HG03439 (cell line): ENCODE results near the gene DNAJB8.

Experiments used
- ATAC-seq: cut with Tn5 transposase; IDR thresholded peaks from one replicate; pipeline ENCODE4 v1.9.1; 2021; ENCODE audit warnings: mild to moderate bottlenecking, moderate library complexity; ENCODE audit not compliant: unreplicated experiment

DNAJB8 gene

GRCh38 chr3:128466840-128467541 is at the start of gene DNAJB8:
Gene DNAJB8, minus strand, starts transcription at chr3:128466890. Its CDS starts 3,645 bp downstream, at chr3:128463245.
- ATAC-seq: no peak

- no peak for ATAC-seq
Measured at GRCh38 chr3:128515967-128516366, 49.3 kb upstream of the DNAJB8 start.

DNA sequence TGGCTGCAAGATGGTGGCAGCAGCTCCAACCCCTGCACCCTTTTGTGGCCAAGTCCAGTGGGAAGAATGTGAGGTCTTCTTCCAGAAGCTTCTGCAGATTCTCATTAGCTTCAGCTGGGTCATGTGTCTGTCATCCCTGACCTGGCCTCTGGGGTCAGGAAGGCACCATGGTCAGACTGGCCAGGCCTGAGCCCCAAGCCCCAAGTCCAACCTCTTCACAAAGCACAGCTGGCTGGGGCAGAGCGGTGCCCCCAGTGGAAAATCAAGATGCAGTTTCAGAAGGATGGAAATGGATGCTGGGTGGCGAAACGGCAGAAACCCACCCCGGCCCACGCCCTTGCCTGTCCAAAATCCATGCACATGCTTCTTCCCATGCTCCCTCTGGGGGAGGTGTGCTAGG is 42.2 kb upstream of the DNAJB8 start:
- no peak for ATAC-seq

DNA sequence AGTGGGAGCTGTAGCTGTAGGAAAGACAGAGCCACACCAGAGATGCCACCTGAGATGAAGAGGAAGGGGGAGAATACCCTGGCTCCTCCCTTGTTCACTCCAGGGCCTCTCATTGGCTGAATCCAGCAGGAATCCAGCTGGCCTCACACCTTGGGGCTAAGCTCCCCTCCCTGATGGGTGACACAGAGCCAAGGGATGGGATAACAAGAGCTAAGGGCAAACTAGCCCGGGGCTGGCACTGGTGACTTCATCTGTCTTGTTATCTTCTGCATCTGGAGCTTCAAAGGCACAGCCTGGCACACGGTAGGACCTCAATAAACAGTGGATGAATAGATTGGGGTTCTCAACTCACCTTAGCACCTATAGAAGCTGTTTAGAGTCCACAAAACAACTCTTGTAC is 40.1 kb upstream of the DNAJB8 start:
- ATAC-seq: no peak

DNA sequence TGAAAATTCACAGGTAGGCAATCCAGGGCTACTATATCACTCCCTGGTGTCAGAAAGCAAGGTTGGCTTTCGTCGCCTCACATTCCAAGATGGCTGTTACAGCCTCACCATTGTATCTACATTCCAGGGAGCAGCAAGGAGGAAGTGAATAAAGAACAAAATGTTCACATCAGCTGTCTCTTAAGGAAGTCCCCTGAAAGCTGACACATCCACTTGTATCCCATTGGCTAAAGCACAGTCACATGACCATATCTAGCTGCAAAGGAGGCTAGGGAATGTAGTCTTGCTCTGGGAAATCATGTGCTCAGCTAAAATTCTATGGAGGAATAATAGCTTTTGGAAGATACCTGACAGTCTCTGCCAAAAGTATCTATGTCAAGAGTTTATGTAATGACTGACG is 39.1 kb upstream of the DNAJB8 start:
- ATAC-seq: no peak

- no peak for ATAC-seq
Measured at GRCh38 chr3:128504963-128505730, 38.5 kb upstream of the DNAJB8 start.

GRCh38 chr3:128504533-128504915 is 37.8 kb upstream of the DNAJB8 start:
- ATAC-seq: no peak

- ATAC-seq: no peak
Measured at GRCh38 chr3:128503751-128504532, 37.3 kb upstream of the DNAJB8 start.

DNA sequence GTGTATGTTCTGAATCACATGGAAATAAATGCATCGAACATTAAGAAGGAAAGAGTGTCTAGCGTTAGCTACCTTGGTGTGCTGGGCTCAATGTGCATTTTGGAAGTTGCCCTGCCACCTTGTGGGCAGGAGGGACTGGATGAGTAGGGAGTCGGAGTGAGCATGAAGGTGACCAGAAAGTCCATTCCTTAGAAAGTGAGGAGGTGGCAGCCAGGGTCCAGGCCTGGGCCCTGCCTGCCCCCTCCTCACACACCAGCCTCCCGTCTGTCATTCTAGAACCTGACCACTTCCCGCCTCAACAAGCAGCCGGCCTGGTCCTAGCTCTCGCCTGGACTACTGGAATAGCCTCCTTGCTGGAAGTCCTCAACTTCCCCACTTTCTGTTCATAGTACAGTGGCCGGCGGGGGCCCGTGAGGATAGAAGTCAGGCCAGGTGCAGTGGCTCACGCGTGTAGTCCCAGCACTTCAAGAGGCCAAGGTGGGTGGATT is 36.5 kb upstream of the DNAJB8 start:
- no peak for ATAC-seq

DNA sequence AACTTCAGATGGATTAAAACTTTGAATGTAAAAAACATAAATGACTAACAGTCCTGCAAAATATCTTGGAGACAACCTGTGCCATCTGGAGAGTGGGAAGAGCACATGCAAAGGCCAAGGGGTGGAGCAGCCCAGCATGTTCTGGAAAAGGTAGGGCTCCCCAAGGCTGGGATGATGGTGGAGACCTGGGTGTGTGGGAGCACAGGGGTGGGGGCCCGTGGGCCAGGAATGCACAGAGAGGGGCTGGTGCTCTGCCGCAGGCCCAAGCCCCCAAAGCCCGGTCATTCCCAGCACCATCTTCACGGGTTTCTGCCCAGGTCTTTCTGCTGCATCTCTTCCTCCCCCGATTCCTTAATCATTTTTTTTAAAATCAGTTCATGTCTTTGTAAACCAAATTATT is 36.0 kb upstream of the DNAJB8 start:
- ATAC-seq: no peak

DNA sequence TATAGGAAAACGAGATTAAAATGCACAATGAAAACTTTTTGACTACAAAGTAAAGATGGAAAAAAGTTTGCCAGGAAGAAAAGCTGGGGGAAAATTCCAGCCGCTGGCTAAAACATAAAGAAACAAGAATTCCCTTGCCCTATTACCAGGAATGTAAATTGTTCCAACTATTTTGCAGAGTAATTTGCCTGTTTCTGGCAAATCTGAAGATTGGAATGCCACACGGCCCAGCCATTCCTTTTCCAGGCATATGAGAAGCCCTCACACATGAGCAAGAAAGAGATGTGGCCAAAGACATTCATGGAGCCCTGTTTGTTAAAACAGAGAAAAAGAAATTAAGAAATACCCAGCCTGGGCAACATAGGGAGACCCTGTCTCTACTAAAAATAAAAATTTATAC is 34.7 kb upstream of the DNAJB8 start:
- ATAC-seq: no peak

- no peak for ATAC-seq
Measured at GRCh38 chr3:128500556-128500955, 33.9 kb upstream of the DNAJB8 start.

DNA sequence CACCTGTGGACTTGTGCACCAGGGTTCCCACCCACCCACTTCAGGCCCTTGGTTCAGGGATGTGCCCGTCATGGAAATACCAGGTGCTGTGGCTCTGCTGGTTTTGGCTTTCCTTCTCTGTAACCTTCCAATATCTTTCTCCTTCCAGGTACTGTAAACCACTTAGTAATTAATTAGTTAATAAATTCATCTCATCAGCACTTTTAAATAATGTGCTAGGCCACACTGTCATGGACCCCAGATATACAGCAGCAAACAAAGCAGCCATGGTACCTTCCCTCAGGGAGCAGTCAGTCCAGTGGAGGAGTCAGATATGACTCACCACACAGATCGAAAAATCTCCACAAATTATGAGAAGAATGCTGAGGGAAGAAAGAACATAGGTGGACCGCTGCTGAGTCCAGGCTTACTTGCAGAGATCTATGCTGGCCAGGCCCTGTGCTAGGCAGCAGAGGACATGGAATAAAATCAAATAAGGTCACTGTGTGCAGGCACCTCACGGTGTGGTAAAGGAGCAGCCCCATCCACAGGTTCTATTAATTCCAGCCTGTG is 33.1 kb upstream of the DNAJB8 start:
- no peak for ATAC-seq

DNA sequence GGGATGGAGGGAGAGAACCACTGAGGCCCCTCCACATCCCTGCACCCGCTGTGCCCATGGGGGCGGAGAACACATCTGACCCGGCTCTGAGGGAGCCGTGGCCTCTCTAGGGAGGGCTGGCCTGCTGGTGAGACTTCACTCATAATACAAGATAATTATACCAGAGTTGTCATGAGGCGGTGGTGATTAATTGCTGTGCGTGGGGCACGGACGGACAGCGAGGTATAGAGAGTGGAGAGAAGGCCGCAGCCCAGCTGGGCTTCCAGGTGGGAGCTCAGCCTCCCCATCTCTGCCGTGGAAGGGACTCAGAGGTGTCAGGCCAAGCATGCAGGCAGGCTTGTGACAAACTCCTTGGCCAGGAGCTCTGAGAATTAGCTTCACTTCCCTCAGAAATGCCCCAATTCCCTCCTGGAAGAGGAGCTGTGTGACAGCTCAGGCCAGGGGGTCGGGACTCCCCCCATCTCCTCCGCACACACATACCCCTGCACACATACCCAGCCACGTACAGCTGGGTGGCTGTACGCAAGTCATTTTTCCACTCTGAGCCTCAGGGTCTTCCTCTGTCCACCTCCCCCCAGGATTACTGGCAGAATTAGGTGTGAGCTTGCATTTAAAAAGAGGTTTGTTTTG is 32.3 kb upstream of the DNAJB8 start:
- no peak for ATAC-seq

- no peak for ATAC-seq
Measured at GRCh38 chr3:128498127-128498626, 31.5 kb upstream of the DNAJB8 start.

DNA sequence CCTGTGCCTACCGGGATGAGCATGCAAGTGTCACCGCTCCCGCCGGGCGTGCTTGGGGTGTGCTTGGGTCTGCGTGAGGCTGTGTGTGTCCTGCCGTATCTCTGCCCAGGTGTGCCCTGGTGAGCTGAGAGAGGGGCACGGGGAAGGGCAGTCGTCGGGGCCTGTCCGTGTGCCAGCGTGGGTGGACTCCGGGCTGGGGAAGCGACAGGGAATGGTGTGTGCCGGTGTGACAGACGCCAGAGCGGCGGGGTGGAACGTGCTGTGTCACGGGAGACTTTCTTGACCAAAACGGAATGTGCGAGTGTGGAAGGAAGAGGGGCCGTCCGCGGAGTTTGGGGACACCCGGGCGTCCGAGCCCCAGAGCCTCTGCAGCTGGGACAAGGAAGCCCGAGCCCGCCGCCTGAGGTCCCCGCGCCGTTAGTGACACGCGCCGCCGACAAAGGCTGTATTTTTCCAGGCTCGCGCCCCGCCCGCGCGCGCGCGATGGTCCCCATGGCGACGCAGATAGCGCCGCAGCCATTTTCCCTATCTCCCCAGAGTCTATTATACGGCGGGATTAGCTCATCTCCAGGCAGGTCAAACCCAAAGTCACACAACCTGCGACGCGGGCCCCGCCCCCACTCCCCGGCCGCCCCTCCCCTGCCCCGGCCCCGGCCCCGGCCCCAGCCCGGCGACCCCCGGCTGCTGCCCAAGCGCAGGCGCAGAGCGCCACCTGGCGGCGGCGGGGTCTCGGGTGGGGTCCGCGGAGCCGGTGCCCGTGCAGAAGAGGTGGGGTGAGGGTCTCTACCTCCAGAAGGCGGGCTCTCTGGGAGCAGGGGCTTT is 30.8 kb upstream of the DNAJB8 start:
- no peak for ATAC-seq

GRCh38 chr3:128496602-128497304 is 30.1 kb upstream of the DNAJB8 start:
- no peak for ATAC-seq

- ATAC-seq: no peak
Measured at GRCh38 chr3:128496019-128496601, 29.4 kb upstream of the DNAJB8 start.
